NAMALWA (cell line): ENCODE results near the gene ANKUB1.
A peak's percentile ranks its signal among the peaks of the same experiment; 100 is the strongest.

Experiments used
- DNase-seq: peaks from one replicate; pipeline ENCODE4 v3.0.0-alpha.2; 2015; ENCODE audit warnings: low spot score

Gene ANKUB1

GRCh38 chr3:149809699-149810098, 17.3 kb upstream of the ANKUB1 start:
- no peak for DNase-seq

- peak; percentile 89 for DNase-seq
These were observed 16.0 kb upstream of the ANKUB1 start for GRCh38 chr3:149808209-149808829.

- no peak for DNase-seq
These were observed 13.9 kb upstream of the ANKUB1 start for GRCh38 chr3:149806171-149806778.

GRCh38 chr3:149801639-149802038, 9.3 kb upstream of the ANKUB1 start:
- no peak for DNase-seq

- no peak for DNase-seq
These were observed 8.8 kb upstream of the ANKUB1 start for GRCh38 chr3:149801195-149801594.

- no peak for DNase-seq
These were observed 8.3 kb upstream of the ANKUB1 start for GRCh38 chr3:149800693-149801092.

- no peak for DNase-seq
These were observed 3.7 kb upstream of the ANKUB1 start for GRCh38 chr3:149796026-149796425.

- no peak for DNase-seq
These were observed 1.7 kb downstream of the ANKUB1 start for GRCh38 chr3:149790698-149791097.

GRCh38 chr3:149790268-149790667, 2.1 kb downstream of the ANKUB1 start:
- no peak for DNase-seq

- DNase-seq, result no peak
These were observed 8.2 kb downstream of the ANKUB1 start for GRCh38 chr3:149784064-149784704.

- DNase-seq, result peak; percentile 48
These were observed 8.8 kb downstream of the ANKUB1 start for GRCh38 chr3:149783576-149783975.

- DNase-seq, result no peak
These were observed 10.6 kb downstream of the ANKUB1 start for GRCh38 chr3:149781741-149782140.

- peak; percentile 79 for DNase-seq
These were observed 11.1 kb downstream of the ANKUB1 start for GRCh38 chr3:149781211-149781610.

GRCh38 chr3:149777414-149778214, 14.7 kb downstream of the ANKUB1 start:
- DNase-seq, result no peak

GRCh38 chr3:149776170-149776569, 16.2 kb downstream of the ANKUB1 start:
- DNase-seq, result no peak

- DNase-seq, result no peak
These were observed 19.5 kb downstream of the ANKUB1 start for GRCh38 chr3:149772861-149773260.

GRCh38 chr3:149771652-149772271, 20.6 kb downstream of the ANKUB1 start:
- peak; percentile 63 for DNase-seq

GRCh38 chr3:149770246-149770645, 22.1 kb downstream of the ANKUB1 start:
- DNase-seq, result no peak

GRCh38 chr3:149768704-149769103, 23.6 kb downstream of the ANKUB1 start:
- no peak for DNase-seq

GRCh38 chr3:149767720-149768119, 24.6 kb downstream of the ANKUB1 start:
- no peak for DNase-seq

- peak; percentile 69 for DNase-seq
These were observed 26.5 kb downstream of the ANKUB1 start for GRCh38 chr3:149765762-149766334.

GRCh38 chr3:149764302-149764701, 28.1 kb downstream of the ANKUB1 start:
- DNase-seq, result no peak
